ENCODE data around the gene AHCYL2. TPM values are rescaled to one million over a fixed set of nuclear protein-coding genes. Genes with fewer than 3 reads are reported as not detected.

Gene AHCYL2
- total RNA-seq, 1 experiment from 2014 or later: 25.6 TPM

DNA sequence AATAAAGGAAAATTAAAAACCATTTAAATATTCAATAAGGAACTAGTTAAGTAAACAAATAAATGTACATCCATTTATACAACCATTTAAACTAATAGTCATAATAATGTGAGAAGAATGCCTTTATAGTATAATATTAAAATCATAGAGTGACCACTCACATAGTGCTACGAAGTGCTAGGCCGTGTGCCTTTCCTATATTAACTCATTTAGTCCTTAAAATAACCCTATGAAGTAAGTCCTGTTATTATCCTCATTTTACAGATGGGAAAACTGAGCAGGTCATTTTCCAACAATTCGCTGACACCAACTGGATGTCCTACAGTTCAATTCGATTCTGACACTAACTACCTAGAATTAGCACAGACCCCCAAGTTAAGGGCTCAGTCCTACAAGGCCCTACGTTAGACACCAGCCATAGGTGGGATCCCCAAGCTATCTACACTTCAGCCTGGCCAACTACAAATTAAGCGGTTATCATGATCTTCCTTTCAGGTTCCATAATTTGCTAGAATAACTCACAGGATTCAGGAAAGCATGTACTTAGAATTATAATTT lies 213.5 kb downstream of the AHCYL2 start:
- H3K27me3 Mint-ChIP-seq (ENCODE audit: low read depth): peaks cover 18% of the 10 kb centered on the region
- no peak overlapping the region for H3K4me3 Mint-ChIP-seq
- no peak overlapping the region for H3K27ac Mint-ChIP-seq
- CTCF ChIA-PET: interaction anchor here (0.7 kb wide), 1 partner anchor 56 kb away, joined by 4 read pairs; no protein-coding TSS in a partner anchor
- no peaks in the 10 kb centered on the region; the same call in 1 of the 2 replicates for H3K36me3 Mint-ChIP-seq
- H3K4me1 Mint-ChIP-seq: peaks cover 12% of the 10 kb centered on the region
- no peaks in the 10 kb centered on the region for H3K9me3 Mint-ChIP-seq
- DNase-seq (ENCODE audit: low spot score) (no peak), ATAC-seq (no peak)
- POLR2A ChIA-PET: no interaction called here
- TF ChIP-seq, protein P1, sequence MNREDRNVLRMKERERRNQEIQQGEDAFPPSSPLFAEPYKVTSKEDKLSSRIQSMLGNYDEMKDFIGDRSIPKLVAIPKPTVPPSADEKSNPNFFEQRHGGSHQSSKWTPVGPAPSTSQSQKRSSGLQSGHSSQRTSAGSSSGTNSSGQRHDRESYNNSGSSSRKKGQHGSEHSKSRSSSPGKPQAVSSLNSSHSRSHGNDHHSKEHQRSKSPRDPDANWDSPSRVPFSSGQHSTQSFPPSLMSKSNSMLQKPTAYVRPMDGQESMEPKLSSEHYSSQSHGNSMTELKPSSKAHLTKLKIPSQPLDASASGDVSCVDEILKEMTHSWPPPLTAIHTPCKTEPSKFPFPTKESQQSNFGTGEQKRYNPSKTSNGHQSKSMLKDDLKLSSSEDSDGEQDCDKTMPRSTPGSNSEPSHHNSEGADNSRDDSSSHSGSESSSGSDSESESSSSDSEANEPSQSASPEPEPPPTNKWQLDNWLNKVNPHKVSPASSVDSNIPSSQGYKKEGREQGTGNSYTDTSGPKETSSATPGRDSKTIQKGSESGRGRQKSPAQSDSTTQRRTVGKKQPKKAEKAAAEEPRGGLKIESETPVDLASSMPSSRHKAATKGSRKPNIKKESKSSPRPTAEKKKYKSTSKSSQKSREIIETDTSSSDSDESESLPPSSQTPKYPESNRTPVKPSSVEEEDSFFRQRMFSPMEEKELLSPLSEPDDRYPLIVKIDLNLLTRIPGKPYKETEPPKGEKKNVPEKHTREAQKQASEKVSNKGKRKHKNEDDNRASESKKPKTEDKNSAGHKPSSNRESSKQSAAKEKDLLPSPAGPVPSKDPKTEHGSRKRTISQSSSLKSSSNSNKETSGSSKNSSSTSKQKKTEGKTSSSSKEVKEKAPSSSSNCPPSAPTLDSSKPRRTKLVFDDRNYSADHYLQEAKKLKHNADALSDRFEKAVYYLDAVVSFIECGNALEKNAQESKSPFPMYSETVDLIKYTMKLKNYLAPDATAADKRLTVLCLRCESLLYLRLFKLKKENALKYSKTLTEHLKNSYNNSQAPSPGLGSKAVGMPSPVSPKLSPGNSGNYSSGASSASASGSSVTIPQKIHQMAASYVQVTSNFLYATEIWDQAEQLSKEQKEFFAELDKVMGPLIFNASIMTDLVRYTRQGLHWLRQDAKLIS (CRISPR knock-in tag; IDR thresholded peaks at IDR 0.05; ENCODE audit: borderline replicate concordance): no peak
- TF ChIP-seq, protein P2, sequence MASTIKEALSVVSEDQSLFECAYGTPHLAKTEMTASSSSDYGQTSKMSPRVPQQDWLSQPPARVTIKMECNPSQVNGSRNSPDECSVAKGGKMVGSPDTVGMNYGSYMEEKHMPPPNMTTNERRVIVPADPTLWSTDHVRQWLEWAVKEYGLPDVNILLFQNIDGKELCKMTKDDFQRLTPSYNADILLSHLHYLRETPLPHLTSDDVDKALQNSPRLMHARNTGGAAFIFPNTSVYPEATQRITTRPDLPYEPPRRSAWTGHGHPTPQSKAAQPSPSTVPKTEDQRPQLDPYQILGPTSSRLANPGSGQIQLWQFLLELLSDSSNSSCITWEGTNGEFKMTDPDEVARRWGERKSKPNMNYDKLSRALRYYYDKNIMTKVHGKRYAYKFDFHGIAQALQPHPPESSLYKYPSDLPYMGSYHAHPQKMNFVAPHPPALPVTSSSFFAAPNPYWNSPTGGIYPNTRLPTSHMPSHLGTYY (CRISPR knock-in tag; IDR thresholded peaks at IDR 0.05): no peak
- TF ChIP-seq, protein P3, sequence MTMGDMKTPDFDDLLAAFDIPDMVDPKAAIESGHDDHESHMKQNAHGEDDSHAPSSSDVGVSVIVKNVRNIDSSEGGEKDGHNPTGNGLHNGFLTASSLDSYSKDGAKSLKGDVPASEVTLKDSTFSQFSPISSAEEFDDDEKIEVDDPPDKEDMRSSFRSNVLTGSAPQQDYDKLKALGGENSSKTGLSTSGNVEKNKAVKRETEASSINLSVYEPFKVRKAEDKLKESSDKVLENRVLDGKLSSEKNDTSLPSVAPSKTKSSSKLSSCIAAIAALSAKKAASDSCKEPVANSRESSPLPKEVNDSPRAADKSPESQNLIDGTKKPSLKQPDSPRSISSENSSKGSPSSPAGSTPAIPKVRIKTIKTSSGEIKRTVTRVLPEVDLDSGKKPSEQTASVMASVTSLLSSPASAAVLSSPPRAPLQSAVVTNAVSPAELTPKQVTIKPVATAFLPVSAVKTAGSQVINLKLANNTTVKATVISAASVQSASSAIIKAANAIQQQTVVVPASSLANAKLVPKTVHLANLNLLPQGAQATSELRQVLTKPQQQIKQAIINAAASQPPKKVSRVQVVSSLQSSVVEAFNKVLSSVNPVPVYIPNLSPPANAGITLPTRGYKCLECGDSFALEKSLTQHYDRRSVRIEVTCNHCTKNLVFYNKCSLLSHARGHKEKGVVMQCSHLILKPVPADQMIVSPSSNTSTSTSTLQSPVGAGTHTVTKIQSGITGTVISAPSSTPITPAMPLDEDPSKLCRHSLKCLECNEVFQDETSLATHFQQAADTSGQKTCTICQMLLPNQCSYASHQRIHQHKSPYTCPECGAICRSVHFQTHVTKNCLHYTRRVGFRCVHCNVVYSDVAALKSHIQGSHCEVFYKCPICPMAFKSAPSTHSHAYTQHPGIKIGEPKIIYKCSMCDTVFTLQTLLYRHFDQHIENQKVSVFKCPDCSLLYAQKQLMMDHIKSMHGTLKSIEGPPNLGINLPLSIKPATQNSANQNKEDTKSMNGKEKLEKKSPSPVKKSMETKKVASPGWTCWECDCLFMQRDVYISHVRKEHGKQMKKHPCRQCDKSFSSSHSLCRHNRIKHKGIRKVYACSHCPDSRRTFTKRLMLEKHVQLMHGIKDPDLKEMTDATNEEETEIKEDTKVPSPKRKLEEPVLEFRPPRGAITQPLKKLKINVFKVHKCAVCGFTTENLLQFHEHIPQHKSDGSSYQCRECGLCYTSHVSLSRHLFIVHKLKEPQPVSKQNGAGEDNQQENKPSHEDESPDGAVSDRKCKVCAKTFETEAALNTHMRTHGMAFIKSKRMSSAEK (CRISPR knock-in tag; IDR thresholded peaks at IDR 0.05; ENCODE audit: borderline replicate concordance): no peak
- no peak for TF ChIP-seq ETV6 (CRISPR knock-in tag; IDR thresholded peaks at IDR 0.05)
- TF ChIP-seq MYBL2 (CRISPR knock-in tag; IDR thresholded peaks at IDR 0.05): no peak

DNA sequence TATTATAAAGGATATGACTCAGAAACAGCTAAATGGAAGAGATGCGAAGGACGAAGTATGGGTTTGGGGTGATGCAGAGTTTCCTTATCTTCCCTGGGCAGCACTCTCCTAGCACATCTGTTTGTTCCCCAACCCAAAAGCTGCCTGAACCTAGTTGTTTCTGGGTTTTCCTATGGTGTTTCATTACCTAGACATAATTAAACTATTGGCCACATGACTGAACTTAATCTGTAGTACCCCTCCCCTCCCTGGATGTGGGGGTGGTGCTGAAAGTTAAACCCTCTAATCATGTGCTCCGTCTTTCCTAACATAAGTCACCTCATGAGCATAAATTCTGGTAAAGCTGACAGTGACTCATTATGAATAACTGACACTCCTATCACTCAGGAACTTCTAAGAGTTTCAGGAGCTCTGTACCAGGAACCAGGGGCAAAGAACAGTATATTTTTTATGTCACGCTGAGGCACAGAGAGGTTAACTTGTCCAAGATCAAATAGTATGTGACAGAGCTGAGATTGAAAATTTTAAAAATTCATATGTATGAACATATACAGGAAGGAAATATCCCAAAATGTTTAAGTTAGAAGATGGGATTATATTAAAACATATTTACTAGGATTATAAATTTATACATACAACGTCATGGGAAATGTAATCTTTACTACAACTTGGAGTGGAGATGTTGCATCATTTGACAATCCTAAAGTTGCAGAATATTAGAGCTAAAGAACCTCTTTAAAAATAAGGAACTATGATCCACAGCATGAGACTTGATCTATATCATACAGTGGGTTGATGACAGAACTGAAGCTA lies 214.2 kb downstream of the AHCYL2 start:
- H3K27ac Mint-ChIP-seq: no peak overlapping the region
- CTCF ChIA-PET: no interaction called here

More for the DNA sequence above, 214.2 kb downstream of the AHCYL2 start:
- H3K9me3 Mint-ChIP-seq: no peaks in the 10 kb centered on the region
- peaks cover 11% of the 10 kb centered on the region; the same call in 1 of the 2 replicates for H3K4me1 Mint-ChIP-seq
- no peak overlapping the region for H3K4me3 Mint-ChIP-seq
- no peak for TF ChIP-seq SP1 (CRISPR knock-in tag; conservative IDR thresholded peaks at IDR 0.05)
- TF ChIP-seq RELA (CRISPR knock-in tag; IDR thresholded peaks at IDR 0.05; ENCODE audit: borderline replicate concordance): no peak
- no peak for TF ChIP-seq EMX1 (CRISPR knock-in tag; IDR thresholded peaks at IDR 0.05)
- TF ChIP-seq, protein P4, sequence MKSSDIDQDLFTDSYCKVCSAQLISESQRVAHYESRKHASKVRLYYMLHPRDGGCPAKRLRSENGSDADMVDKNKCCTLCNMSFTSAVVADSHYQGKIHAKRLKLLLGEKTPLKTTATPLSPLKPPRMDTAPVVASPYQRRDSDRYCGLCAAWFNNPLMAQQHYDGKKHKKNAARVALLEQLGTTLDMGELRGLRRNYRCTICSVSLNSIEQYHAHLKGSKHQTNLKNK (CRISPR knock-in tag; IDR thresholded peaks at IDR 0.05): no peak
- TF ChIP-seq, protein P5, sequence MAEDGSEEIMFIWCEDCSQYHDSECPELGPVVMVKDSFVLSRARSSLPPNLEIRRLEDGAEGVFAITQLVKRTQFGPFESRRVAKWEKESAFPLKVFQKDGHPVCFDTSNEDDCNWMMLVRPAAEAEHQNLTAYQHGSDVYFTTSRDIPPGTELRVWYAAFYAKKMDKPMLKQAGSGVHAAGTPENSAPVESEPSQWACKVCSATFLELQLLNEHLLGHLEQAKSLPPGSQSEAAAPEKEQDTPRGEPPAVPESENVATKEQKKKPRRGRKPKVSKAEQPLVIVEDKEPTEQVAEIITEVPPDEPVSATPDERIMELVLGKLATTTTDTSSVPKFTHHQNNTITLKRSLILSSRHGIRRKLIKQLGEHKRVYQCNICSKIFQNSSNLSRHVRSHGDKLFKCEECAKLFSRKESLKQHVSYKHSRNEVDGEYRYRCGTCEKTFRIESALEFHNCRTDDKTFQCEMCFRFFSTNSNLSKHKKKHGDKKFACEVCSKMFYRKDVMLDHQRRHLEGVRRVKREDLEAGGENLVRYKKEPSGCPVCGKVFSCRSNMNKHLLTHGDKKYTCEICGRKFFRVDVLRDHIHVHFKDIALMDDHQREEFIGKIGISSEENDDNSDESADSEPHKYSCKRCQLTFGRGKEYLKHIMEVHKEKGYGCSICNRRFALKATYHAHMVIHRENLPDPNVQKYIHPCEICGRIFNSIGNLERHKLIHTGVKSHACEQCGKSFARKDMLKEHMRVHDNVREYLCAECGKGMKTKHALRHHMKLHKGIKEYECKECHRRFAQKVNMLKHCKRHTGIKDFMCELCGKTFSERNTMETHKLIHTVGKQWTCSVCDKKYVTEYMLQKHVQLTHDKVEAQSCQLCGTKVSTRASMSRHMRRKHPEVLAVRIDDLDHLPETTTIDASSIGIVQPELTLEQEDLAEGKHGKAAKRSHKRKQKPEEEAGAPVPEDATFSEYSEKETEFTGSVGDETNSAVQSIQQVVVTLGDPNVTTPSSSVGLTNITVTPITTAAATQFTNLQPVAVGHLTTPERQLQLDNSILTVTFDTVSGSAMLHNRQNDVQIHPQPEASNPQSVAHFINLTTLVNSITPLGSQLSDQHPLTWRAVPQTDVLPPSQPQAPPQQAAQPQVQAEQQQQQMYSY (CRISPR knock-in tag; IDR thresholded peaks at IDR 0.05): no peak
- TF ChIP-seq, protein P6, sequence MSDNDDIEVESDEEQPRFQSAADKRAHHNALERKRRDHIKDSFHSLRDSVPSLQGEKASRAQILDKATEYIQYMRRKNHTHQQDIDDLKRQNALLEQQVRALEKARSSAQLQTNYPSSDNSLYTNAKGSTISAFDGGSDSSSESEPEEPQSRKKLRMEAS (CRISPR knock-in tag; IDR thresholded peaks at IDR 0.05): no peak
- no peak for TF ChIP-seq TP53 (CRISPR knock-in tag; IDR thresholded peaks at IDR 0.05)
- no peak for TF ChIP-seq SMAD3 (CRISPR knock-in tag; IDR thresholded peaks at IDR 0.05; ENCODE audit: borderline replicate concordance)
- TF ChIP-seq, protein P7, sequence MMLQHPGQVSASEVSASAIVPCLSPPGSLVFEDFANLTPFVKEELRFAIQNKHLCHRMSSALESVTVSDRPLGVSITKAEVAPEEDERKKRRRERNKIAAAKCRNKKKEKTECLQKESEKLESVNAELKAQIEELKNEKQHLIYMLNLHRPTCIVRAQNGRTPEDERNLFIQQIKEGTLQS (CRISPR knock-in tag; conservative IDR thresholded peaks at IDR 0.05): no peak
- H3K36me3 Mint-ChIP-seq: no peaks in the 10 kb centered on the region; the same call in 1 of the 2 replicates
- no peak for DNase-seq (ENCODE audit: low spot score)
- no peak for ATAC-seq
- POLR2A ChIA-PET: no interaction called here
- H3K27me3 Mint-ChIP-seq (ENCODE audit: low read depth): peaks cover 18% of the 10 kb centered on the region
